ENCODE measurements around the gene PREX1.

PREX1 gene

DNA sequence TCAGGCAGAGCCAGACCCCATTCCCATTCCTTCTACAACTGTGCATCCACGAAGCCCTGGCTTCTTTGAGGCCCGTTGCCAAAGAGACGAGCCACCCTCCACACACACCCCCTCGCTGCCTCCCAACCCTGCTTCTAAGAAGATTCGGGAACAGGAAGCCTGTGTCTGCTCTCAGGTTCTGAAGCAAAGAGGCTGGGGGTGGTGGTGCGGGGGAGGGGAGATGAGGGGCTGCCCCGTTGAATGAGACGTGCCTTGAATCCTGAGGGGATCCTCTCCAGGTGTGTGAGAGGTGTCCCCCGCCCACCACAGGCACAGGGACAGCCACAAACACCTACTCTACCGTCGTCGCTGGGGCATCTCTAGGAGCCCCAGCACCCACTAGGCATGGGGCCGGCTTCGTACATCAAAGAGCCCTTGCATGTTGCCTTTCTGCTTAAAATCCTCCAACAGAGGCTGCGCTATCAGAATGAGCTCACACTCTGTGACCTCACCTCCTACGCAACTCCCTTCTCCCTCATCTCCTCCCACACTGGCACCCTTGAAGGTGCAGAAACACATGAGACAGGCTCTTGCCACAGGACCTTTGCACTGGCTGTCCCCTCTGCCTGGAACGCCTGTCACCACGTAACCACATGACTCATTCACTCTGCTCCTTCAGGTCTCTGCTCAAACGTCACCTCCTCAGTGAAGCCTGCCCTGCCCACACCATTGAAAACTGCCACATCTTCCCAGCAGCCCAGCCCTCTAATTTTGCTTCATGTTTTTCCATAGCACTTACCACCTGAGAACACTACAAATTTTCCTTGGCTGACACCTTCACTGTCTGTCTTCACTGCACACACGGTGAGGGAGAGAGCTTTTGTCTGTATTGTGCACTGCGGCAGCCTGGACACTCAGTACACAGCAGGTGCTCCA is 58.5 kb downstream of the PREX1 start:
- H3K4me3 ChIP-seq (ENCODE audit: low read depth in 1 of 2, low read length in 2 of 2) = no peak overlapping the region
- H3K36me3 ChIP-seq (ENCODE audit: control insufficient read depth in 1 of 2, insufficient read depth in 2 of 2, low read length in 2 of 2) = no peaks in the 10 kb centered on the region
- H3K27me3 ChIP-seq (ENCODE audit: control insufficient read depth in 1 of 2, insufficient read depth in 2 of 2, low read length in 2 of 2) = peaks cover 0 to 3% of the 10 kb centered on the region in 2 donors
- no peaks in the 10 kb centered on the region for H3K9me3 ChIP-seq (ENCODE audit: control insufficient read depth in 1 of 2, low read length in 2 of 2)
- H3K27ac ChIP-seq (ENCODE audit: low read depth, low read length) = no peak overlapping the region
- peaks cover 11 to 28% of the 10 kb centered on the region in 2 donors for H3K4me1 ChIP-seq (ENCODE audit: control insufficient read depth in 1 of 2, insufficient read depth in 2 of 2, low read length in 2 of 2)
- H3K9ac ChIP-seq (ENCODE audit: low read depth in 1 of 2, low read length in 2 of 2) = no peak overlapping the region

DNA sequence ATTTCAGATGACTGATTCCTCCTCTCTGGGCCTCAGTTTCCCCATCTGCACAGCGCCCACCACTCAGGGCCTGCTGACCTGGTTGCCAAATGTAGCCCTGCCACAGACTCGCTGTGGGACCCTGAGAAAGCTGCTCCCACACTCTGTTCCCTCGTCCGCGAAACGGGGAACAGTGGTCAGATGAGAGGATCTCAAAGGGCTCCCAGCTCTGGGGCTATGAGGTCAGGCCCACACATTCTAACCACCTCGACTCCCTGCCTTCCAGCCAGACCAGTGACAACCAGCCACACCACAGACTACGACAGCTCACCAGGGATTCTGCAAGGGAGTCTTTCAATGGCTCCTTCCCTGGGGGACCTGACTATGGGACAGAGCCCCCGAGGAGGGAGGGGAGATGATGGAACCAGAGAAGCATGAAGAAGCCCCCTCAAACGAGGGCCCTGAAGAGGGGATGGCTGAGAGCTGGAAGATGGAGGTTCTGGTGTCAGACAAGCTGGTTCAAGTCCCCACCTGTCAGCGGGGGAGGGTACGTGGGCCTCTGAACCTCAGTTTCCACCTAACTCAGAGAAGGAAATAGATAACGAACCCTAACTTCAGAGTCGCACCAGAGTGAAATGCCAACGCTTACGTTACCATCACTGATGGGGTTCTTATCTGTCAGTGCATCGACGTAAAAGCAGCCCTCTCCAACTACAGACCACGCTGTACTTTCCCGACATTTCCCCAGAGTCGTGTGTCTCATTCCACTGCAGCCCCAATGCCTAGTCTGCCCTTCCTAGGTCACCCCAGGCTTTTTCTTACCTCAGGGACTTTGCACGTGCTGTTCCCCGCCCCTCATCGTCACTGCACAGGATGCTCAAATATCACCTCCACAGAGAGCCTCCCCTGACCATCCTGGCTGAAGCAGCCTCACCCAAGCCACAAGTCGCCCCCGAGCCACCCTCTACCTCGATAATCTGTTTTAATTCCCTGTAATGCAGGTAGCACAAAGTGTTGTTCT is 60.5 kb downstream of the PREX1 start:
- H3K9me3 ChIP-seq (ENCODE audit: control insufficient read depth in 1 of 2, low read length in 2 of 2) = no peaks in the 10 kb centered on the region
- H3K9ac ChIP-seq (ENCODE audit: low read depth in 1 of 2, low read length in 2 of 2) = no peak overlapping the region
- no peaks in the 10 kb centered on the region for H3K36me3 ChIP-seq (ENCODE audit: control insufficient read depth in 1 of 2, insufficient read depth in 2 of 2, low read length in 2 of 2)
- H3K27me3 ChIP-seq (ENCODE audit: control insufficient read depth in 1 of 2, insufficient read depth in 2 of 2, low read length in 2 of 2) = peaks cover 0 to 3% of the 10 kb centered on the region in 2 donors
- no peak overlapping the region for H3K4me3 ChIP-seq (ENCODE audit: low read depth in 1 of 2, low read length in 2 of 2)
- H3K4me1 ChIP-seq (ENCODE audit: control insufficient read depth in 1 of 2, insufficient read depth in 2 of 2, low read length in 2 of 2) = peaks cover 8 to 17% of the 10 kb centered on the region in 2 donors
- H3K27ac ChIP-seq (ENCODE audit: low read depth, low read length) = no peak overlapping the region

DNA sequence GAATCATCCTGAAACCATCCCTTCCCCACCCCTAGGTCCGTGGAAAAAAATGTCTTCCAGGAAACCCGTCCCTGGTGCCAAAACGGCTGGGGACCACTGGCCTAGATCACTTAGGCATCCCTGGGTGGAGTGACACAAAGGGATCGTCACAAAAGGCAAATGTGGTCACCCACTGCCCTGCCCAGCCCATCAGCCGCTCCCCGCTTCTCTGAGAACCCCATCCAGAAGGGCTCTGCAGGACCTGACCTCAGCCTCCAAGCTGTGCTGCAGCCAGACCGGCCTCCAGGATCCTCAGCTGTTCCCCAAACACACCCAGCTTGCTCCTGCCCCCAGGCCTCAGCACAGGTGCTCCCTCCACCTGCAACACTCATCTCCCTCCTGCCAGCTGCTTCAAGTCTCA is 61.6 kb downstream of the PREX1 start:
- Histone ChIP-seq H3K27ac (ENCODE audit: low read depth, low read length) (no peak overlapping the region), H3K4me1 (ENCODE audit: control insufficient read depth in 1 of 2, insufficient read depth in 2 of 2, low read length in 2 of 2) (peaks cover 8 to 17% of the 10 kb centered on the region in 2 donors)

DNA sequence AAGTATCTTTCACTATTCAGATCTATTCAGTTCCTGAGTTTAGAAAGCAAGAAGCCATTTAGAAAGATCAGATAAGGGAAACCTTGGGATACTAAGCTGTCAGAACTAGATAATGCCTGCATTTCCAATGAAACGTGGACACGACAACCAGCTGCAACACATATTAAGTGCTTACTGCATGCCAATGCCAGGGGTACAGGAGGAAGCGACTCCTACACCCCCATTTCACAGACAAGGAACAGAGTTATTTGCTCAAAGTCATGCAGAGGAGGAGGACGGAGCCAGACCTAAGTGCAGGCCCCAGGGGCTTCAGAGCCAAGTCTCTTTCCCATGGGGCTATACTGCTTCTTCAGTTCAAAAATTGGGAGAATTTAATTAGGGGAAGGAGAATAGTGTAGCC is 62.4 kb downstream of the PREX1 start:
- H3K27me3 ChIP-seq (ENCODE audit: control insufficient read depth in 1 of 2, insufficient read depth in 2 of 2, low read length in 2 of 2) = peaks cover 0 to 3% of the 10 kb centered on the region in 2 donors
- no peak overlapping the region for H3K27ac ChIP-seq (ENCODE audit: low read depth, low read length)
- H3K4me1 ChIP-seq (ENCODE audit: control insufficient read depth in 1 of 2, insufficient read depth in 2 of 2, low read length in 2 of 2) = peaks cover 8 to 22% of the 10 kb centered on the region in 2 donors
- no peaks in the 10 kb centered on the region for H3K9me3 ChIP-seq (ENCODE audit: control insufficient read depth in 1 of 2, low read length in 2 of 2)
- H3K36me3 ChIP-seq (ENCODE audit: control insufficient read depth in 1 of 2, insufficient read depth in 2 of 2, low read length in 2 of 2) = no peaks in the 10 kb centered on the region
- H3K4me3 ChIP-seq (ENCODE audit: low read depth in 1 of 2, low read length in 2 of 2) = no peak overlapping the region
- H3K9ac ChIP-seq (ENCODE audit: low read depth in 1 of 2, low read length in 2 of 2) = no peak overlapping the region

More for the DNA sequence above, 61.6 kb downstream of the PREX1 start:
- Histone ChIP-seq H3K27me3 (ENCODE audit: control insufficient read depth in 1 of 2, insufficient read depth in 2 of 2, low read length in 2 of 2) (peaks cover 0 to 3% of the 10 kb centered on the region in 2 donors), H3K9ac (ENCODE audit: low read depth in 1 of 2, low read length in 2 of 2) (no peak overlapping the region), H3K36me3 (ENCODE audit: control insufficient read depth in 1 of 2, insufficient read depth in 2 of 2, low read length in 2 of 2) (no peaks in the 10 kb centered on the region), H3K4me3 (ENCODE audit: low read depth in 1 of 2, low read length in 2 of 2) (no peak overlapping the region), H3K9me3 (ENCODE audit: control insufficient read depth in 1 of 2, low read length in 2 of 2) (no peaks in the 10 kb centered on the region)

DNA sequence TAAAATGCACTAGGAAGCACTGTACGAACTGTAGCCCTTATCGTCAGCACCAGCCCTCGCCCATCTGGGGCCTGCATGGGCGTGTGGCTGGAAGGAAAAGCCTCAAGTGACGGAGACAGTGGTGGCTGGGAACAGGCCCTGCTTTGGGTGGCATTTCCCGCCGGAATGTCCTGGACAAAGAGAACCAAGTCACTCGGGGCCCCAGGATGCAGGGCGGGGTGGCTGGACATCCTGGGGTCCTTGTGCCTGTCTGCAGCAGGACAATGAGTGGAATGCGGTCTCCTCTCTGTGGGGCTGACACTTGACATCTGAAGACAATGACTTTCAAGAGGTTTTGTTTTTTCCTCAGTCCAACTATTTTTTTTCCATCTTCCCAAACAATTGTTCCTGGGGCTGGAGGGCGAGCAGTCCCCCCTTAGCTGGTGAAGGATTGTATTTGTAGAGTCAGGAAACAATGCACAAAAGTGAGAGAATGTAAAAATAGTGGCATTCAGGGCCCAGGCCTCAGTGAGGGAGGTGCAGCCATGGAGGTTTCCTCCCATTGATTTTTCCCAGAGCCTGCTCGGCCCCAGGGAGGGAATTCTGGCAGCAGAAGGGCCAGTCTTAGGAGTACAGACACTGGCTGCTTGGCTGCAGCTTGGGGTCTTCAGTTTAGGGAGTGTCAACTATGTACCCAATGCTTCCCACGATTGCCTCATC is 64.4 kb downstream of the PREX1 start:
- no peak overlapping the region for H3K9ac ChIP-seq (ENCODE audit: low read depth in 1 of 2, low read length in 2 of 2)
- no peaks in the 10 kb centered on the region for H3K9me3 ChIP-seq (ENCODE audit: control insufficient read depth in 1 of 2, low read length in 2 of 2)
- H3K4me1 ChIP-seq (ENCODE audit: control insufficient read depth in 1 of 2, insufficient read depth in 2 of 2, low read length in 2 of 2) = peaks cover 6 to 25% of the 10 kb centered on the region in 2 donors
- no peaks in the 10 kb centered on the region for H3K36me3 ChIP-seq (ENCODE audit: control insufficient read depth in 1 of 2, insufficient read depth in 2 of 2, low read length in 2 of 2)
- H3K4me3 ChIP-seq (ENCODE audit: low read depth in 1 of 2, low read length in 2 of 2) = no peak overlapping the region
- no peak overlapping the region for H3K27ac ChIP-seq (ENCODE audit: low read depth, low read length)
- no peaks in the 10 kb centered on the region for H3K27me3 ChIP-seq (ENCODE audit: control insufficient read depth in 1 of 2, insufficient read depth in 2 of 2, low read length in 2 of 2)

DNA sequence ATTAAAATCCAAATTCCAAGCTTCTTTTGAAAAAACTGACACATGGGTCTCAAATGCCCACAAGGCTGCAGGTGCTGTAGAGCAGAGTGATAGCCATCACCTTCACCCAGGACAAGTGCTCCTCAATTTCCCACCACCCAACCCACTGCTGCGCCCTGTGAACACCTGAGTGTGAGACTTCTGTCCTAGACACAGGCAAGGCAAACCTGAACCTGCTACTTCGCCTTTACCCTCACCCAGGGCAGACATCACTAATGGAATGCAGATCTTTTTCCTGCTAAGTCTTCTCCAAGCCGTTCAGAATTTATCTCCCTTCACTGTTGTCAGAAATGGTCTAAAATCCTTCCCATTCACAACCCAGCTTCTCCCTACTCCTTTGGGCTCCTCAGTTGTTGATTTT is 65.9 kb downstream of the PREX1 start:
- Histone ChIP-seq H3K4me3 (ENCODE audit: low read depth in 1 of 2, low read length in 2 of 2) (peak overlapping the region in 1 of 2 donors; percentile 13), H3K36me3 (ENCODE audit: control insufficient read depth in 1 of 2, insufficient read depth in 2 of 2, low read length in 2 of 2) (no peaks in the 10 kb centered on the region), H3K9me3 (ENCODE audit: control insufficient read depth in 1 of 2, low read length in 2 of 2) (no peaks in the 10 kb centered on the region), H3K4me1 (ENCODE audit: control insufficient read depth in 1 of 2, insufficient read depth in 2 of 2, low read length in 2 of 2) (peaks cover 6 to 21% of the 10 kb centered on the region in 2 donors), H3K27me3 (ENCODE audit: control insufficient read depth in 1 of 2, insufficient read depth in 2 of 2, low read length in 2 of 2) (no peaks in the 10 kb centered on the region), H3K27ac (ENCODE audit: low read depth, low read length) (peak overlapping the region; percentile 13), H3K9ac (ENCODE audit: low read depth in 1 of 2, low read length in 2 of 2) (no peak overlapping the region)

DNA sequence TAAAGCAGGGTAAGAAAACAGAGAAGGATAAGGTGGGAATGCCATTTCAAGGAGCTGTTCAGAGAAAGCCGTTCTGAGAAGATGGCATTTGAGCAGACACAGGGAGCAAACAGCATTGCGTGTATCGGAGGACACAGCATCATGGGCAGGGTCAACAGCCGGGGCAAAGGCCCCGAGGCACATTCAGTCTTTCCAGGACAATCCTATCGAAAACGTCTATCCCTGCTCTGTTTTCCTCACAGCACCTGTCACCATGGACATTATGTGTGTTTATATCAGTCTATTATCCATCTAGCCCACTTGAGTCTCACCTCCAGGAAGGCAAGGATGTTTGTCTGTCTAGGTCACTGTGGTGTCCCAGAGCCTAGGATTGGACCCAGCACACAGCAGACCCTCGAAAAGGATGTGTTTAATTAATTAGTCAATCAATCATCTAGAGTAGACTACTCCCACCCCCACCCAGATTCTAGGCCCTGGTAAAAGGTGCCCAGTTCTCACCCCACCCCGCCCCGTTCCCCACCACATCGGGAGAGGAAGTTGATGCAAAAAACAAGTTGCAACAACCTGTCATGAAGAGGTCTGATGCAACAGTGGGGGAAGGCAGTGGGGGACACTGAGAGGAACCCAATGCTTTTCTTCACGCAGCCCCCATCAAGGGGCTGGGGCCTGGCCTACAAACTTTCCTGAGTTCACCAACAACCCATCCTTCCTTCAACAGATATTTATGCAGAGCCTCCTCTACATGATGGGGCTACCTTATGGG is 66.6 kb downstream of the PREX1 start:
- Histone ChIP-seq H3K36me3 (ENCODE audit: control insufficient read depth in 1 of 2, insufficient read depth in 2 of 2, low read length in 2 of 2) (no peaks in the 10 kb centered on the region), H3K9ac (ENCODE audit: low read depth in 1 of 2, low read length in 2 of 2) (peak overlapping the region in 1 of 2 donors; percentile 18), H3K9me3 (ENCODE audit: control insufficient read depth in 1 of 2, low read length in 2 of 2) (no peaks in the 10 kb centered on the region), H3K4me1 (ENCODE audit: control insufficient read depth in 1 of 2, insufficient read depth in 2 of 2, low read length in 2 of 2) (peaks cover 6 to 20% of the 10 kb centered on the region in 2 donors), H3K27me3 (ENCODE audit: control insufficient read depth in 1 of 2, insufficient read depth in 2 of 2, low read length in 2 of 2) (no peaks in the 10 kb centered on the region), H3K4me3 (ENCODE audit: low read depth in 1 of 2, low read length in 2 of 2) (no peak overlapping the region), H3K27ac (ENCODE audit: low read depth, low read length) (peak overlapping the region; percentile 13)

DNA sequence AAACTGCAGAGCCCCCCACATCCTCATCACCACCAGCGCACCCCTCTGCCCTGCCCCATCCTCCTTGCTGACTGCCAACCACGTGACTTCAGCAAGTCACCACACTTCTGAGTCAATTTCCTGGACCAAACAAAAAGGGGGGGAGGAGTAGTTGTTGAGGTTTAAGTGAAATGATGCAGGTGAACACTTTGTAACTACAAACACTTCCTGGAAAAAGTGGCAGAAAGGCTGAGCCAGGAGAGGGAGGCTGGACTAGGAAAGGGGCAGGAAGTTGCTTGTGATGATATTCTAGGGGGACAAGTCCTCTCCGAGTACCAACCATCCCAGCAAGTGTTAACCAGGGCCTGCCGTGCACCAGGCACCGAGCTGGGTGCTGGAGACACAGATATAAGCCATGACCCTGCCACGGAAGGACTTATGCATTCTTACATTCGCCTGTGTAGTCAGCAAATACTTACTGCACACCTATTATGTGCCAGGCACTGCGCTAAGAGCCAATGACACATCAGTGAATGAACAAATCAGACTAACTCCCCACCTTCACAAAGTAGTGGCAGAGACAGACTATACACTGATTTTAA is 67.3 kb downstream of the PREX1 start:
- Histone ChIP-seq H3K9ac (ENCODE audit: low read depth in 1 of 2, low read length in 2 of 2) (no peak overlapping the region), H3K9me3 (ENCODE audit: control insufficient read depth in 1 of 2, low read length in 2 of 2) (no peaks in the 10 kb centered on the region), H3K4me1 (ENCODE audit: control insufficient read depth in 1 of 2, insufficient read depth in 2 of 2, low read length in 2 of 2) (peaks cover 6 to 20% of the 10 kb centered on the region in 2 donors), H3K36me3 (ENCODE audit: control insufficient read depth in 1 of 2, insufficient read depth in 2 of 2, low read length in 2 of 2) (no peaks in the 10 kb centered on the region), H3K27me3 (ENCODE audit: control insufficient read depth in 1 of 2, insufficient read depth in 2 of 2, low read length in 2 of 2) (no peaks in the 10 kb centered on the region), H3K4me3 (ENCODE audit: low read depth in 1 of 2, low read length in 2 of 2) (no peak overlapping the region), H3K27ac (ENCODE audit: low read depth, low read length) (no peak overlapping the region)
